ENCODE measurements around the gene CDC42BPG. TPM values are rescaled to one million over a fixed set of nuclear protein-coding genes. Genes with fewer than 3 reads are reported as not detected.

Gene CDC42BPG
- total and polyA plus RNA-seq, 2 of the 8 experiments (the other 6 are each of a cell fraction or from before 2014, with no cell fraction given), result 3.7 to 10.6 TPM

GRCh38 chr11:64865286-64866172 is 21.1 kb upstream of the CDC42BPG start:
- H3K9me3 ChIP-seq (ENCODE audit: insufficient read depth in 2 of 2, low read depth in 1 of 2, low read length in 1 of 2), result no peaks in the 10 kb centered on the region
- no peak overlapping the region for H3K23ac ChIP-seq (ENCODE audit: insufficient read length)
- TF ChIP-seq POLR2A (IDR thresholded peaks at IDR 0.05; ENCODE audit: control extremely low read depth in 1 of 2, low read depth in 2 of 2, low read length in 2 of 2) (no peak), SIX5 (IDR thresholded peaks at IDR 0.05; ENCODE audit: low read depth, low read length) (no peak), TAF7 (optimal IDR thresholded peaks at IDR 0.05; ENCODE audit: borderline replicate concordance, low read depth, low read length) (no peak), JUND (IDR thresholded peaks at IDR 0.05; ENCODE audit: low read length) (no peak), RBBP5 (IDR thresholded peaks at IDR 0.05; ENCODE audit: borderline replicate concordance, low read depth, low read length) (no peak), SP4 (IDR thresholded peaks at IDR 0.05; ENCODE audit: low read length) (no peak), CHD1 (IDR thresholded peaks at IDR 0.05; ENCODE audit: low read depth, low read length) (no peak), TBP (IDR thresholded peaks at IDR 0.05; ENCODE audit: low read depth, low read length) (no peak), ZNF274 (IDR thresholded peaks at IDR 0.05; ENCODE audit: borderline replicate concordance, extremely low read depth, low read length) (no peak), RNF2 (IDR thresholded peaks at IDR 0.05; ENCODE audit: borderline replicate concordance, low read depth, low read length, missing control alignments, poor library complexity, severe bottlenecking) (no peak), GTF2F1 (IDR thresholded peaks at IDR 0.05; ENCODE audit: borderline replicate concordance, low read depth, low read length) (no peak), NANOG (IDR thresholded peaks at IDR 0.05; ENCODE audit: insufficient read depth, low read depth, low read length, poor library complexity, severe bottlenecking) (no peak)

More at GRCh38 chr11:64865286-64866172, 21.1 kb upstream of the CDC42BPG start:
- Histone ChIP-seq H2BK120ac (replicated peaks; ENCODE audit: low read depth, low read length) (no peak overlapping the region), H2BK15ac (ENCODE audit: low read length) (0 out of 2 replicates have a peak overlapping the region, but pooled peaks have one; percentile 81), H4K91ac (replicated peaks; ENCODE audit: insufficient read length, low read length) (no peak overlapping the region), H3K79me2 (ENCODE audit: control insufficient read depth in 1 of 2, insufficient read depth in 2 of 2, low read length in 2 of 2) (peaks cover 0 to 9% of the 10 kb centered on the region in 2 experiments; a peak in 1 of 4 replicates), H3K9ac (replicated peaks in 1 of 4; ENCODE audit: extremely low read depth in 1 of 4, low read depth in 3 of 4, low read length in 3 of 4) (no peak overlapping the region), H3K23me2 (ENCODE audit: low read depth, low read length) (no peaks in the 10 kb centered on the region), H2BK5ac (ENCODE audit: low read depth, low read length) (no peak overlapping the region), H2BK12ac (ENCODE audit: low read depth, low read length) (no peak overlapping the region), H3K27ac (ENCODE audit: low read depth, low read length) (no peak overlapping the region), H4K8ac (ENCODE audit: extremely low read depth, insufficient read depth, low read length) (no peak overlapping the region), H2AFZ (ENCODE audit: low read length) (no peak overlapping the region), H3K4me1 (replicated peaks in 1 of 4; ENCODE audit: control insufficient read depth in 3 of 4, insufficient read depth in 4 of 4, low read length in 3 of 4) (peaks cover 0 to 20% (median 15%) of the 10 kb centered on the region in 4 experiments; a peak in 6 of 7 replicates), H3K27me3 (replicated peaks in 1 of 4; ENCODE audit: control insufficient read depth in 3 of 4, extremely low read depth in 1 of 4, insufficient read depth in 3 of 4, low read length in 3 of 4) (no peaks in the 10 kb centered on the region), H3K18ac (ENCODE audit: extremely low read depth, low read length) (no peak overlapping the region), H3K4ac (replicated peaks; ENCODE audit: insufficient read length, low read depth, low read length) (no peak overlapping the region), H4K20me1 (replicated peaks in 1 of 2; ENCODE audit: control insufficient read depth in 1 of 2, insufficient read depth in 2 of 2, low read length in 2 of 2) (peaks cover 0 to 4% of the 10 kb centered on the region in 2 experiments), H3K4me3 (ENCODE audit: extremely low read depth in 1 of 4, insufficient read depth in 2 of 4, low read depth in 3 of 4, low read length in 4 of 4) (no peak overlapping the region), H3K79me1 (ENCODE audit: low read depth, low read length) (peaks cover 10% of the 10 kb centered on the region), H2BK20ac (ENCODE audit: low read length) (no peak overlapping the region), H3K56ac (replicated peaks; ENCODE audit: insufficient read length, low read depth, low read length) (no peak overlapping the region), H2AK5ac (ENCODE audit: low read depth, low read length) (no peak overlapping the region), H3K36me3 (ENCODE audit: control insufficient read depth in 2 of 4, insufficient read depth in 4 of 4, low read length in 3 of 4) (no peaks in the 10 kb centered on the region), H3K14ac (ENCODE audit: insufficient read length) (no peak overlapping the region), H3K4me2 (ENCODE audit: insufficient read depth in 1 of 2, low read depth in 2 of 2, low read length in 2 of 2) (no peak overlapping the region), H4K5ac (ENCODE audit: insufficient read length, low read depth, low read length) (no peak overlapping the region)
- CTCF ChIA-PET (ENCODE audit: partially characterized antibody), result interaction anchor here (0.9 to 32.3 kb wide), 5 partner anchors 14 to 243 kb away, joined by 3 to 1058 read pairs (median 3); partner anchors contain the start of gene EHD1
- POLR2A ChIA-PET (ENCODE audit: partially characterized antibody), result interaction anchor here (25.7 kb wide), 1 partner anchor 19 kb away, joined by 408 read pairs; the partner anchor contains the start of gene EHD1
- FAIRE-seq (no peak), DNase-seq (ENCODE audit: low read depth in 1 of 2, low spot score in 2 of 2) (no peak)
- 88% methylated on average over 15 of the region's 15 CpGs; no CpG with 5 or more reads in 1 of the 2 experiments for WGBS, 2 experiments (ENCODE audit: extremely low coverage in 1 of 2, insufficient coverage in 1 of 2, insufficient read length in 1 of 2, insufficient replicate concordance in 2 of 2, low coverage in 1 of 2, low lambda C conversion rate in 2 of 2, missing lambda C conversion rate in 1 of 2)
